ENCODE results near the gene UTP18.

DNA sequence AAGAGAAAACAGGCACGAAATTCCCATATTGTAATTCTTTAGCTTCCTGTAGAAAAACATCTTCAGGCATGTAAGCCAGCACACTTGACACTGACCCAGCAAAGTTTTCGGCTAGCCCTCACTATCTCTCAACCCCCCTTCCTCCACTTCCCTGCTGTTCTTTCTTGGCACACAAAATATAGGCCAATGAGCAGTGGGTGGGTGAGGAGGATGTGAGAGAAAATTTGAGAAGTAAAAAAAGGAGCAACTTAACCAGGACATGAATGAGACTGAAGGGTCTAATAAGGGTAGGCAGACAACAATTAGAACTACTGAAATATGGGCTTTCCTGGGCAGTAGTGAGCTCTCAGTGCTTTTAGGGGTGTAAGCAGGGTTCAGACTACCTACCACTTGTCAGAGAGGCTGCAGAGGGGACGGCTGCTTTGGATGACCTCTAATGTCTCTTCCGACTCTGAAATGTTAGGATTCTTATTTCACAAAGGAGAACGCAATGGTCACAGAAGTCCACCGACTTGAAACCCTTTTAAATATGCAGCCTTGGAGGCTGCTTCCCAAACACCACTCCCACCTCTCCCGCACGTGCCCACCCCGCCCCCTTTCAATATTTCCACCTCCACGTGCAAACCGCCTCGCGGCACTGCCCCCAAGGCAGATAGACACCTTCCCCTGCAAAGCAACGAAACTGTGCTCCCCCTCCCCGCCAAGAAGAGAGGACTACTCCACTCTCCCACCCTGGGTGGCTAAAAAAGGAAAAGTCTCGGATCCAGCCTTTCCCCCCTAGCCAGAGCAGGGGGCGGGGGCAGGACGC is 1.4 kb upstream of the UTP18 start:
- TF ChIP-seq, protein P1, sequence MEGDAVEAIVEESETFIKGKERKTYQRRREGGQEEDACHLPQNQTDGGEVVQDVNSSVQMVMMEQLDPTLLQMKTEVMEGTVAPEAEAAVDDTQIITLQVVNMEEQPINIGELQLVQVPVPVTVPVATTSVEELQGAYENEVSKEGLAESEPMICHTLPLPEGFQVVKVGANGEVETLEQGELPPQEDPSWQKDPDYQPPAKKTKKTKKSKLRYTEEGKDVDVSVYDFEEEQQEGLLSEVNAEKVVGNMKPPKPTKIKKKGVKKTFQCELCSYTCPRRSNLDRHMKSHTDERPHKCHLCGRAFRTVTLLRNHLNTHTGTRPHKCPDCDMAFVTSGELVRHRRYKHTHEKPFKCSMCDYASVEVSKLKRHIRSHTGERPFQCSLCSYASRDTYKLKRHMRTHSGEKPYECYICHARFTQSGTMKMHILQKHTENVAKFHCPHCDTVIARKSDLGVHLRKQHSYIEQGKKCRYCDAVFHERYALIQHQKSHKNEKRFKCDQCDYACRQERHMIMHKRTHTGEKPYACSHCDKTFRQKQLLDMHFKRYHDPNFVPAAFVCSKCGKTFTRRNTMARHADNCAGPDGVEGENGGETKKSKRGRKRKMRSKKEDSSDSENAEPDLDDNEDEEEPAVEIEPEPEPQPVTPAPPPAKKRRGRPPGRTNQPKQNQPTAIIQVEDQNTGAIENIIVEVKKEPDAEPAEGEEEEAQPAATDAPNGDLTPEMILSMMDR (CRISPR knock-in tag; IDR thresholded peaks at IDR 0.05): no peak
- TF ChIP-seq, protein P2, sequence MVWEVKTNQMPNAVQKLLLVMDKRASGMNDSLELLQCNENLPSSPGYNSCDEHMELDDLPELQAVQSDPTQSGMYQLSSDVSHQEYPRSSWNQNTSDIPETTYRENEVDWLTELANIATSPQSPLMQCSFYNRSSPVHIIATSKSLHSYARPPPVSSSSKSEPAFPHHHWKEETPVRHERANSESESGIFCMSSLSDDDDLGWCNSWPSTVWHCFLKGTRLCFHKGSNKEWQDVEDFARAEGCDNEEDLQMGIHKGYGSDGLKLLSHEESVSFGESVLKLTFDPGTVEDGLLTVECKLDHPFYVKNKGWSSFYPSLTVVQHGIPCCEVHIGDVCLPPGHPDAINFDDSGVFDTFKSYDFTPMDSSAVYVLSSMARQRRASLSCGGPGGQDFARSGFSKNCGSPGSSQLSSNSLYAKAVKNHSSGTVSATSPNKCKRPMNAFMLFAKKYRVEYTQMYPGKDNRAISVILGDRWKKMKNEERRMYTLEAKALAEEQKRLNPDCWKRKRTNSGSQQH (CRISPR knock-in tag; IDR thresholded peaks at IDR 0.05; ENCODE audit: low read depth): no peak
- TF ChIP-seq TBP (CRISPR knock-in tag; IDR thresholded peaks at IDR 0.05) (no peak), RBM22 (optimal IDR thresholded peaks at IDR 0.05; ENCODE audit: low read length) (no peak), RFX5 (IDR thresholded peaks at IDR 0.05; ENCODE audit: low read depth, low read length) (no peak), ZNF557 (CRISPR knock-in tag; IDR thresholded peaks at IDR 0.05) (no peak), RELA (CRISPR knock-in tag; IDR thresholded peaks at IDR 0.05) (no peak), TOE1 (CRISPR knock-in tag; IDR thresholded peaks at IDR 0.05) (no peak), ZNF501 (CRISPR knock-in tag; IDR thresholded peaks at IDR 0.05) (no peak)

Measured in HepG2 (cell line).